ENCODE data around the gene SNUPN.

DNA sequence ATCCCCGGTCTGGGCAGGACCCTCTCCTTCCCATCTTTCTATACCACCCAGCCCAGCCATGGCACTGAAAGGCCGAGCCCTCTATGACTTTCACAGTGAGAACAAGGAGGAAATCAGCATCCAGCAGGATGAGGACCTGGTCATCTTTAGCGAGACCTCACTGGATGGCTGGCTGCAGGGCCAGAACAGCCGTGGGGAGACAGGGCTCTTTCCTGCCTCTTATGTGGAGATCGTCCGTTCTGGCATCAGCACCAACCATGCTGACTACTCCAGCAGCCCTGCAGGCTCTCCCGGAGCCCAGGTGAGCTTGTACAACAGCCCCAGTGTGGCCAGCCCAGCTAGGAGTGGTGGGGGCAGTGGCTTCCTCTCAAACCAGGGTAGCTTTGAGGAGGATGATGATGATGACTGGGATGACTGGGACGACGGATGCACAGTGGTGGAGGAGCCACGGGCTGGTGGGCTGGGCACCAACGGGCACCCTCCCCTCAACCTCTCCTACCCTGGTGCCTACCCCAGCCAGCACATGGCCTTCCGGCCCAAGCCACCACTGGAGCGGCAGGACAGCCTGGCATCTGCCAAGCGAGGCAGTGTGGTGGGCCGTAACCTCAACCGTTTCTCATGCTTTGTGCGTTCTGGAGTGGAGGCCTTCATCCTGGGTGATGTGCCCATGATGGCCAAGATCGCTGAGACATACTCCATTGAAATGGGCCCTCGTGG lies 23.7 kb upstream of the SNUPN start:
- TF ChIP-seq, protein P1, sequence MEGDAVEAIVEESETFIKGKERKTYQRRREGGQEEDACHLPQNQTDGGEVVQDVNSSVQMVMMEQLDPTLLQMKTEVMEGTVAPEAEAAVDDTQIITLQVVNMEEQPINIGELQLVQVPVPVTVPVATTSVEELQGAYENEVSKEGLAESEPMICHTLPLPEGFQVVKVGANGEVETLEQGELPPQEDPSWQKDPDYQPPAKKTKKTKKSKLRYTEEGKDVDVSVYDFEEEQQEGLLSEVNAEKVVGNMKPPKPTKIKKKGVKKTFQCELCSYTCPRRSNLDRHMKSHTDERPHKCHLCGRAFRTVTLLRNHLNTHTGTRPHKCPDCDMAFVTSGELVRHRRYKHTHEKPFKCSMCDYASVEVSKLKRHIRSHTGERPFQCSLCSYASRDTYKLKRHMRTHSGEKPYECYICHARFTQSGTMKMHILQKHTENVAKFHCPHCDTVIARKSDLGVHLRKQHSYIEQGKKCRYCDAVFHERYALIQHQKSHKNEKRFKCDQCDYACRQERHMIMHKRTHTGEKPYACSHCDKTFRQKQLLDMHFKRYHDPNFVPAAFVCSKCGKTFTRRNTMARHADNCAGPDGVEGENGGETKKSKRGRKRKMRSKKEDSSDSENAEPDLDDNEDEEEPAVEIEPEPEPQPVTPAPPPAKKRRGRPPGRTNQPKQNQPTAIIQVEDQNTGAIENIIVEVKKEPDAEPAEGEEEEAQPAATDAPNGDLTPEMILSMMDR (IDR thresholded peaks at IDR 0.05), result no peak
- no peak for TF ChIP-seq POLR2A (IDR thresholded peaks at IDR 0.05)
- TF ChIP-seq POLR2AphosphoS5 (IDR thresholded peaks at IDR 0.05), result no peak

Measured in upper lobe of left lung (tissue), 4 donors.